ENCODE measurements around the gene GLT1D1.

DNA sequence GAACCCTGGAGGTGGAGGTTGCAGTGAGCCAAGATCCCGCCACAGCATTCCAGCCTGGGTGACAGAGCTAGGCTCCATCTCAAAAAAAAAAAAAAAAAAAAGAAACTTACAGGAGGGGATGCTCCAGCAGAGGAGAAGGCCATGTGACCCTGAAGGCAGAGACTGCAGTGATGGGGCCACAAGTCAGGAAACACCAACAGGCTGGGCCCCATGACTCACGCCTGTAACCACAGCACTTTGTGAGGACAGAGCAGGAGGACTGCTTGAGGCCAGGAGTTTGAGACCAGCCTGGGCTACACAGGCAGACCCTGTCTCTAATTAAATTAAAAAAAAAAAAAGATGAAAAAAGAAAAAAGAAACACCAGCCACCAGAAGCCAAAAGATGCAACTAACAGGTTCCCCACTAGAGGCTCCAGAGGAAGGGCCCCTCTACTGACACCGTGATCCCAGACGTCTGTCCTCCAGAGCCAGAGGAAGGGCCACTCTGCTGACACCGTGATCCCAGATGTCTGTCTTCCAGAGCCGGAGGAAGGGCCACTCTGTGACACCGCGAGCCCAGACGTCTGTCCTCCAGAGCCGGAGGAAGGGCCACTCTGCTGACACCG, 9.1 kb upstream of the GLT1D1 start:
- TF ChIP-seq, protein P1, sequence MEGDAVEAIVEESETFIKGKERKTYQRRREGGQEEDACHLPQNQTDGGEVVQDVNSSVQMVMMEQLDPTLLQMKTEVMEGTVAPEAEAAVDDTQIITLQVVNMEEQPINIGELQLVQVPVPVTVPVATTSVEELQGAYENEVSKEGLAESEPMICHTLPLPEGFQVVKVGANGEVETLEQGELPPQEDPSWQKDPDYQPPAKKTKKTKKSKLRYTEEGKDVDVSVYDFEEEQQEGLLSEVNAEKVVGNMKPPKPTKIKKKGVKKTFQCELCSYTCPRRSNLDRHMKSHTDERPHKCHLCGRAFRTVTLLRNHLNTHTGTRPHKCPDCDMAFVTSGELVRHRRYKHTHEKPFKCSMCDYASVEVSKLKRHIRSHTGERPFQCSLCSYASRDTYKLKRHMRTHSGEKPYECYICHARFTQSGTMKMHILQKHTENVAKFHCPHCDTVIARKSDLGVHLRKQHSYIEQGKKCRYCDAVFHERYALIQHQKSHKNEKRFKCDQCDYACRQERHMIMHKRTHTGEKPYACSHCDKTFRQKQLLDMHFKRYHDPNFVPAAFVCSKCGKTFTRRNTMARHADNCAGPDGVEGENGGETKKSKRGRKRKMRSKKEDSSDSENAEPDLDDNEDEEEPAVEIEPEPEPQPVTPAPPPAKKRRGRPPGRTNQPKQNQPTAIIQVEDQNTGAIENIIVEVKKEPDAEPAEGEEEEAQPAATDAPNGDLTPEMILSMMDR (IDR thresholded peaks at IDR 0.05) = no peak
- no peak for TF ChIP-seq POLR2A (IDR thresholded peaks at IDR 0.05)

Data from body of pancreas (tissue), 4 donors.